HG03378 (cell line): ENCODE measurements around the gene PRR5.
A peak's percentile ranks its signal among the peaks of the same experiment; 100 is the strongest.

ENCODE experiments used
- ATAC-seq: cut with Tn5 transposase; IDR thresholded peaks from one replicate; pipeline ENCODE4 v1.9.1; 2021; ENCODE audit warnings: mild to moderate bottlenecking, moderate library complexity; ENCODE audit not compliant: unreplicated experiment

PRR5 gene

GRCh38 chr22:44691796-44692661 is 10.0 kb upstream of the PRR5 start:
- ATAC-seq: no peak

GRCh38 chr22:44692662-44693007 is 9.4 kb upstream of the PRR5 start:
- no peak for ATAC-seq

- no peak for ATAC-seq
Observed at GRCh38 chr22:44693145-44693544, 8.9 kb upstream of the PRR5 start.

- no peak for ATAC-seq
Observed at GRCh38 chr22:44693756-44694155, 8.2 kb upstream of the PRR5 start.

- ATAC-seq: no peak
Observed at GRCh38 chr22:44697423-44698141, 4.4 kb upstream of the PRR5 start.

GRCh38 chr22:44698531-44699421 is 3.2 kb upstream of the PRR5 start:
- no peak for ATAC-seq

- ATAC-seq: no peak
Observed at GRCh38 chr22:44700456-44700855, 1.5 kb upstream of the PRR5 start.

- peak; percentile 12 for ATAC-seq
Observed at GRCh38 chr22:44701187-44701790, 715 bp upstream of the PRR5 start.

- ATAC-seq: peak; percentile 20
Observed at GRCh38 chr22:44702479-44703198, 635 bp downstream of the PRR5 start.

- ATAC-seq: no peak
Observed at GRCh38 chr22:44703255-44703870, 1.4 kb downstream of the PRR5 start.

GRCh38 chr22:44704159-44705021 is 2.4 kb downstream of the PRR5 start:
- ATAC-seq: no peak

GRCh38 chr22:44705022-44705297 is 3.0 kb downstream of the PRR5 start:
- no peak for ATAC-seq

GRCh38 chr22:44706488-44706887 is 4.5 kb downstream of the PRR5 start:
- no peak for ATAC-seq

- no peak for ATAC-seq
Observed at GRCh38 chr22:44707178-44707577, 5.2 kb downstream of the PRR5 start.

- ATAC-seq: no peak
Observed at GRCh38 chr22:44707752-44708151, 5.7 kb downstream of the PRR5 start.

- no peak for ATAC-seq
Observed at GRCh38 chr22:44709881-44710392, 7.9 kb downstream of the PRR5 start.

- ATAC-seq: no peak
Observed at GRCh38 chr22:44710474-44711240, 8.7 kb downstream of the PRR5 start.

- no peak for ATAC-seq
Observed at GRCh38 chr22:44711241-44711560, 9.2 kb downstream of the PRR5 start.
